ENCODE results near the gene NR2F1.

The NR2F1 gene

GRCh38 chr5:93603793-93604643 is 21.0 kb downstream of the NR2F1 start:
- DNase-seq (ENCODE audit: low read depth, low spot score) = no peak

- DNase-seq (ENCODE audit: low read depth, low spot score) = no peak
Measured at GRCh38 chr5:93604644-93605515, 21.9 kb downstream of the NR2F1 start.

GRCh38 chr5:93606382-93606752 is 23.3 kb downstream of the NR2F1 start:
- DNase-seq (ENCODE audit: low read depth, low spot score) = no peak

DNA sequence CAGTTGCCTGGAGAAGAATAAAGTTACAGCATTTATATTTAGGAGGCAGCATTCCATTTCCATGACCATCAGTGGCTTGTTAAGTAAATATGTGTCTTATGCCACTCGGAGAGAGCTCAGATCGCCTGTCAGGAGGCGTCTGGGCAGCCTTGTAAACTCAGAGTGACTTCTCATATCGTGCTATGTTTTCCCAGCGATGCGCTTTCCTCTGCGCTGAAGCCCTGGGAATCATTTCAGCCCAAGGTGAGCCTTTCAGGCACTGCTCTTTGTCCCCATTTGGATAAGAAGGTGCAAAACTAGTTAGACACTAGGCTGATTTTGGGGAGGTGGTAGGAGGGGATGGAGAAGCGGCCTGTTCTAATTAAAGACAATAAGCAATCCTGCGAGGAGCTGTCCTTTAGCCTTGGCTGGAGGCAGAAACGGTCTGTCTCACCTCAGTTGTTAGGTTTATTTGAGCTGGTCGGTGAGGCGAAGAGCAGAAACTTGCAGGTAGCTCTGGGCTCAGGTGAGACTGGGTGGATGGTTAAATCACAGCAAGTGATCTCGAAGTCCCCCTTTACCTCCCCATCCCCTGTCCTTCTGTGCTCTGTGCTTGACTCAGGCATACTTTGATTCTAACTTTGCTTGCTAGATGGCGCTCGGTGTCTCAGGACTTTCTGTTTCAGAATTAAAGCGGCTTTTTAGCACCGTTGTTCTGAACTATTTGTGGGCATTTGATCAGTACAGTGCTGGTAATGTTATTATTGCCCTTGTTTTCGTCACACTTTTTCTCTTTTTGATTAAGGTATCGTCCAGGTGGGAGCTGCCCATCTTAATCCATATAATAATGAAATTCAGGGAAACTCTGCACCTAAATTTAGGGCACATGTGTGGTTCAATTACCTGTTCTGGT is 24.6 kb downstream of the NR2F1 start:
- DNase-seq (ENCODE audit: low read depth, low spot score) = peak; percentile 75

GRCh38 chr5:93608855-93609254 is 25.8 kb downstream of the NR2F1 start:
- no peak for DNase-seq (ENCODE audit: low read depth, low spot score)

DNA sequence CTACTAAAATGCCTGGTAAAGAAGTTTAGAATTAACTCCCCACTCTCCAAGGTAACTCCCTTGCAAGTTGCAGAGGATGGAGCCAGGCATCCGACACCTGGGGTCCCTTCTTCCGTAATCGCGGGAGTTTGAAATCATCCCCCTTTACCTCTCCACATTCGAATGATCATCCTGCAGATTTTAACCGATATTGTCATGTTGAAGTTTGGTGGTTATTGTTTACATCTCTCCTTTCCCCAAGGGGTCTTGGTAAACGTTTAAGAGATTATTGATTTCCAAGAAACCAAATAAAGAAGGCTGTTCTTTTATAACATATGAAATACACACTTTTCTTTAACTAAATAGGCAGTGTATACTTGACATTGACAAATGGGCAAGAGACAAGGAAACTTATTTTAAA is 26.7 kb downstream of the NR2F1 start:
- DNase-seq (ENCODE audit: low read depth, low spot score) = no peak

GRCh38 chr5:93610581-93611272 is 27.7 kb downstream of the NR2F1 start:
- DNase-seq (ENCODE audit: low read depth, low spot score) = no peak

DNA sequence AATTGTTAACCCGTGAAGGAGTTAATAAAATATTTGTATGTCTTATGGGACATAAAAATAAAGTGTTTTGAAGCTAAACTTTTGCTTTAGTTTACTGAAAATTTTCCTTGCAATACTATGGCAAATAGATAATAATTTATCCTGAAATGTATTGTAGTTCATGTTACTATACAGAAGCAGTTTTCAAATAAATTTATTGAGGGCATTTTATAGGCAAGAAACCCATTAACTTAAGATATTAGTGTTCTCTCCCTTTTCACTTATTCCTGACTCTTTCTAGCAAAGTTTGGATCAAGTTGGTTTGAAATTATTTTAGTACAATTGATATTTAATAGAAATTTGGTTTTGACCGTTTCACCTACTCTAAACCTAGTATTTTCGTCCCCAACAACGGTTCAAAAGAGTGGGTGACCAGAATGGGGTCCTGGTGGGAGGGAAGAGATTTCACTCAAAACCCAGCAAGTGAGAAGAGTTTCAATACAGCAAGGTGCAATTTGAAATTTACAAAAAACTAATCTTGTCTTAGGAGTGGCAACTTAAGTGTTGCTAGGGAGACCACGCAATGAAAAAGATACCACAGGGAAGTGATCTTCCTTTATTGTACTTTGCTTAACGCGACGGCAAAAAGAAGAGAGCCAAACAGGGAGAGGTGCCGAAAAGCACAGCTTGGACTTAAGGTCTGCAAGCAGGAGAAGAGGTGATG is 28.4 kb downstream of the NR2F1 start:
- DNase-seq (ENCODE audit: low read depth, low spot score) = no peak

DNA sequence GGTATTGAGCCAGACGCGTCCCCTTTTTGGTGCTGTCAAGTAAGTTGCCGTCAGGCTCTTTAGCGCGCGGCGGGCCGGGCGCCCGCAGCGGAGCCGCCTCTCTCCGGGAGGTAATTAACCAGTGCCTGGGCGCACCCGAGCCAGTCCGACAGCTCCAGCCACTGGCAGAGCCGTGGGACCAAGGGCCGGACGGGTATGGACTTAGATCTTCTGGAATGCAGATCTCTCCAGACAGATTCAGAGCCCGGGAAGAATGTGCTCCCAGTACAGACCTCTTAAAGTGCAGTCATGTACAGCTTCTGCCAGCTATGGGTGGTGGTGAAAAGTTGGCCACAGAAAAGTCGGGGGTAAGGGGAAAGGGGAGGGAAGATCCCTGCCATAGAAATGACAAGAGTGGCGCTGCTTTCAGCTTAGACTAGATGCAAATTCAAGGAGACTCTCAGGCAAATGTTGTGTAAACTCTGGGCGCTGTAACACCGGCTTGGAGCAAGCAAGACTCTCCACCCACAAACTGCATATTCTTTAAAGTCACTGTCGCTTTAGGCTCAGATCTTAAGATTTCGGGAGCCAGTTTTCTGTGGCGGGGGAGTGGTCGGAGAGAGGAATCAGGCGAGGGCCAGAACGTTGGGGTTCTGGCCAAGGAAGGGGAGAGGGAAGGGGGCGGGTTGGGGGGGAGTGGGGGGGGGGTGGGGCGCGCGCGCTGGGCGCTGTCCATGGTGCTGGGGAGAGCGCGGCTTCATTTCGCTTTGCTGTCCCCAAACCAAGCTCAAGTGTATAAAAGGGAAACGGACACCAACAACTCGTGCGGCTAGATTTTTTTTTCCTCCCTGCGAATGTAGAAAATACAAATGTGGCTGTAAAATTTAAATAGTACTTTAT is 29.2 kb downstream of the NR2F1 start:
- DNase-seq (ENCODE audit: low read depth, low spot score) = peak; percentile 79

DNA sequence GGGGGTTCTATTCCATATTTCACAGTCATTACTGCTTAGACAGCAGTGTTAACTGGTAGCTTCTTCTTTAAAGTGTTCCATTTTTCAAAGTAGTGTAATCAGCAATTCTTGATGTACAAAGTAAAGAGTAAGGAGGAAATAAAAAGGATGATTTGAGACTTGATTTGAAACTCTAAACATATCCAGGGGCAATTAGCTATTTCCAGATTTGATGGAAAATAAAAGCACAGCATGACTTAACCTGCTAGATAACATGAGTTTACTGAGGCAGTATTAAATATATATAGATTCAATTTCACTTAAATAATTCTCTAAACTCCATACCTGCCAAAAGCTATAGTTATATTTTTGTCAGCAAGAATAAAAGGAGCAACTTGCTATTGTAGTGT is 29.8 kb downstream of the NR2F1 start:
- DNase-seq (ENCODE audit: low read depth, low spot score) = no peak

GRCh38 chr5:93616538-93617174 is 33.6 kb downstream of the NR2F1 start:
- no peak for DNase-seq (ENCODE audit: low read depth, low spot score)

DNA sequence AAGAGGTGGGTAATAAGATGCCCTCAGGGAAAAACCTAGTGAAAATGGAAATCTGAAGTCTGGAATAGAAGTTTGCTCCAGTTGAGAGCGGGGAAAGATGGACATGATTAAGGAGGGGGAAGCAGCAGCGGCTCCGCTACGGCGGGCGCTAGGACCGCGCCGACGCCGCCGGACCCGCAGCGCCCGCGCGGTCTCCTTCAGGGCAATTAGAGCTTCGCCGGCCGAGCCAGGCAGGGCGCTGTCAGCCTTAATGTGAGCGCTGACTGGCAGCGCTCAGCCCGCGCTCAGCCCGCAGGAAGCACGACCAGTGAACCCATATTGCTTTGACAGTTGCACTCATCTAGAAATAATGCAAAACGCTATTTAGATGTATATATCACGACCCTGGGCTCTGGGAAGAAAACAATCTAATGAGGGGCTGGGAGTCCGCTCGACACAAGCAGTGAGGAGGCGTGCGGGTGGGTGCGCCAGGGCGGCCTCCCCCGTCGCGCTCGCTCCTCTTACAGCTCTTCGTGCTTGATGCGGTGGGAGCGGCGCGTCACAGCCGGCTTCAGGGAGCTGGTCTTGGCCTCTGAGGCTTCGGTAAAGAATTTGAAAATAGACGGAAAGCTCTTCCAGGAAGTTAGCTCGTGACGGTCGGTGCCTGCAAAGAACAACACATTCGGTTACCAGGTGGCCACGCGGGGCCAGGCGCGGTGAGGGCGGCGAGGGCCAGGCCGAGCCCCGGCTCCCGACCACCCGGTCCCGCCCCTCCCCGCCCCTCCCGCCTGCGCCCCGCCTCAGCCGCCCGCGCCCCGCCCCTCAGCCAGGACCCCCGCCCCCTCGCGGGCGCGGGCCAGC is 37.7 kb downstream of the NR2F1 start:
- peak; percentile 91 for DNase-seq (ENCODE audit: low read depth, low spot score)

GRCh38 chr5:93621327-93621798 is 38.3 kb downstream of the NR2F1 start:
- DNase-seq (ENCODE audit: low read depth, low spot score) = peak; percentile 76

GRCh38 chr5:93622240-93622885 is 39.3 kb downstream of the NR2F1 start:
- DNase-seq (ENCODE audit: low read depth, low spot score) = no peak

- DNase-seq (ENCODE audit: low read depth, low spot score) = no peak
Measured at GRCh38 chr5:93623153-93623552, 40.1 kb downstream of the NR2F1 start.

DNA sequence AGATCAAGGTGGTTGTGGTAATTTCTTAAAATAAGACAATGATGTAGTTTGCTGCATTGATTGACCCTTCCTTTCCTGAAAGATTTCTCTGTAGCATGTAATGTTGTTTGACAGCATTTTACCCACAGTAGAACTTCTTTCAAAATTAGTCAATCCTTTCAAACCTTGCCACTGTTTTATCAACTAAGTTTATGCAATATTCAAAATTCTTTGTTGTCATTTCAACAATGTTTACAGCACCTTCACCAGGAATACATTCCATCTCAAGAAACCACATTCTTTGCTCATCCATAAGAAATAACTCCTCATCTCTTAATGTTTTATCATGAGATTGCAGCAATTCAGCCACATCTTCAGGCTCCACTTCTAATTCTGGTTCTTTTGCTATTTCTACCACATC is 43.8 kb downstream of the NR2F1 start:
- DNase-seq (ENCODE audit: low read depth, low spot score) = no peak

GRCh38 chr5:93632327-93632726 is 49.3 kb downstream of the NR2F1 start:
- no peak for DNase-seq (ENCODE audit: low read depth, low spot score)

Data from ELF-1 (cell line).